HEK293 (cell line): ENCODE results near the gene TMEM178A.

Source experiments
- CTCF ChIA-PET: fragments of 350-600 bp; formaldehyde crosslinking; extraction: SDS; loops from one replicate; lab custom pipeline; 2021; ENCODE audit warnings: antibody characterized with exemption; lab: Yijun Ruan, JAX
- POLR2A ChIA-PET: fragments of 300-600 bp; formaldehyde crosslinking; extraction: SDS; loops from one replicate; lab custom pipeline; 2020; ENCODE audit warnings: antibody characterized with exemption, inconsistent platforms; lab: Yijun Ruan, JAX
- H3K27ac ChIP-seq: fragments of 200-500 bp; sonication (Bioruptor generic); 2 replicates; pipeline ENCODE4 v1.5.1; 2014; ENCODE audit warnings: low read depth, low read length, control low read depth, inconsistent platforms; ENCODE audit errors: extremely low read depth
- H3K36me3 ChIP-seq, 2 experiments: fragments of 200-500 bp in 1 of 2; sonication (Bioruptor generic) in 1 of 2; 1 replicate in 1 of 2; 2 replicates in 1 of 2; pipeline ENCODE4 v1.5.1; 2014 to 2017; ENCODE audit warnings: inconsistent platforms in 2 of 2, low read length in 2 of 2; ENCODE audit not compliant: control insufficient read depth in 2 of 2, insufficient read depth in 1 of 2
- H3K4me1 ChIP-seq: fragments of 200-500 bp; sonication (Bioruptor generic); 2 replicates; pipeline ENCODE4 v1.5.1; 2014; ENCODE audit warnings: mild to moderate bottlenecking, low read length, inconsistent platforms; ENCODE audit not compliant: control insufficient read depth, insufficient read depth
- H3K4me3 ChIP-seq: 2 replicates; pipeline ENCODE4 v1.5.1; 2011; ENCODE audit warnings: low read depth, mild to moderate bottlenecking, control low read depth, low read length, moderate library complexity
- H3K9me3 ChIP-seq: fragments of 200-500 bp; sonication (Bioruptor generic); 2 replicates; pipeline ENCODE4 v1.5.1; 2014; ENCODE audit warnings: low read depth, low read length, inconsistent platforms; ENCODE audit not compliant: control insufficient read depth, insufficient read depth
- BCL11A ChIP-seq: fragments of 450-650 bp; formaldehyde crosslinking; IDR thresholded peaks from 2 replicates; pipeline ENCODE4 v1.5.1; 2016; ENCODE audit warnings: low read depth, missing biosample characterization, missing genetic modification characterization
- HIC1 ChIP-seq: fragments of 450-650 bp; formaldehyde crosslinking; IDR thresholded peaks from 2 replicates; pipeline ENCODE4 v1.5.1; 2016; ENCODE audit warnings: missing biosample characterization, missing genetic modification characterization
- HOXD13 ChIP-seq: sonication (generic); formaldehyde crosslinking; IDR thresholded peaks from 2 replicates; pipeline ENCODE4 v1.8.0; 2022; ENCODE audit warnings: missing genetic modification reagents, borderline replicate concordance
- KLF1 ChIP-seq: fragments of 450-650 bp; formaldehyde crosslinking; IDR thresholded peaks from 2 replicates; pipeline ENCODE4 v1.5.1; 2016; ENCODE audit warnings: missing biosample characterization, missing genetic modification characterization
- RBAK ChIP-seq: fragments of 450-650 bp; formaldehyde crosslinking; IDR thresholded peaks from 2 replicates; pipeline ENCODE4 v1.5.1; 2016; ENCODE audit warnings: missing biosample characterization, missing genetic modification characterization
- WT1 ChIP-seq: fragments of 450-650 bp; formaldehyde crosslinking; IDR thresholded peaks from 2 replicates; pipeline ENCODE4 v1.5.1; 2016; ENCODE audit warnings: missing biosample characterization, missing genetic modification characterization
- ZNF10 ChIP-seq: fragments of 450-650 bp; formaldehyde crosslinking; IDR thresholded peaks from 2 replicates; pipeline ENCODE4 v1.5.1; 2017; ENCODE audit warnings: missing biosample characterization, missing genetic modification characterization
- ZNF169 ChIP-seq: fragments of 450-650 bp; formaldehyde crosslinking; IDR thresholded peaks from 2 replicates; pipeline ENCODE4 v1.5.1; 2016; ENCODE audit warnings: missing biosample characterization, missing genetic modification characterization
- ZNF174 ChIP-seq: fragments of 450-650 bp; formaldehyde crosslinking; IDR thresholded peaks from 2 replicates; pipeline ENCODE4 v1.5.0; 2017; ENCODE audit warnings: missing biosample characterization, mild to moderate bottlenecking, missing genetic modification characterization
- ZNF302 ChIP-seq: fragments of 450-650 bp; formaldehyde crosslinking; IDR thresholded peaks from 2 replicates; pipeline ENCODE4 v1.5.1; 2016; ENCODE audit warnings: missing biosample characterization, missing genetic modification characterization, low read depth
- ZNF37A ChIP-seq: fragments of 450-650 bp; IDR thresholded peaks from 2 replicates; pipeline ENCODE4 v1.5.1; 2018; ENCODE audit warnings: missing biosample characterization, missing genetic modification characterization
- ZNF426 ChIP-seq: fragments of 450-650 bp; formaldehyde crosslinking; IDR thresholded peaks from 2 replicates; pipeline ENCODE4 v1.5.1; 2017; ENCODE audit warnings: missing biosample characterization, missing genetic modification characterization, mild to moderate bottlenecking, inconsistent platforms, moderate library complexity
- ZNF548 ChIP-seq: fragments of 450-650 bp; formaldehyde crosslinking; IDR thresholded peaks from 2 replicates; pipeline ENCODE4 v1.5.1; 2016; ENCODE audit warnings: missing biosample characterization, missing genetic modification characterization
- ZNF596 ChIP-seq: fragments of 450-650 bp; IDR thresholded peaks from 2 replicates; pipeline ENCODE4 v1.5.0; 2018; ENCODE audit warnings: missing biosample characterization, mild to moderate bottlenecking, missing genetic modification characterization, moderate library complexity
- ZNF677 ChIP-seq: fragments of 450-650 bp; IDR thresholded peaks from 2 replicates; pipeline ENCODE4 v1.5.0; 2018; ENCODE audit warnings: missing biosample characterization, mild to moderate bottlenecking, missing genetic modification characterization, moderate library complexity
- TF ChIP-seq, protein P1 (sequence below): fragments of 450-650 bp; formaldehyde crosslinking; IDR thresholded peaks from 2 replicates; pipeline ENCODE4 v1.5.1; 2016; ENCODE audit warnings: missing biosample characterization, missing genetic modification characterization
- TF ChIP-seq, protein P2 (sequence below): fragments of 450-650 bp; formaldehyde crosslinking; IDR thresholded peaks from 2 replicates; pipeline ENCODE4 v1.5.1; 2016; ENCODE audit warnings: missing biosample characterization, missing genetic modification characterization
- TF ChIP-seq, protein P3 (sequence below): fragments of 450-650 bp; formaldehyde crosslinking; IDR thresholded peaks from 2 replicates; pipeline ENCODE4 v1.5.1; 2016; ENCODE audit warnings: missing biosample characterization, missing genetic modification characterization, borderline replicate concordance
- TF ChIP-seq, protein P4 (sequence below): fragments of 450-650 bp; formaldehyde crosslinking; IDR thresholded peaks from 2 replicates; pipeline ENCODE4 v1.5.1; 2016; ENCODE audit warnings: missing biosample characterization, missing genetic modification characterization
- TF ChIP-seq, protein P5 (sequence below): IDR thresholded peaks from 2 replicates; pipeline ENCODE4 v1.6.1; 2011; ENCODE audit warnings: mild to moderate bottlenecking, low read depth, low read length, borderline replicate concordance

Gene TMEM178A

GRCh38 chr2:39731546-39731945, 65.8 kb downstream of the TMEM178A start:
- Histone ChIP-seq H3K36me3 (peaks cover 0 to 48% of the 10 kb centered on the region in 2 experiments; a peak in 2 of 3 replicates), H3K9me3 (no peaks in the 10 kb centered on the region), H3K4me1 (no peaks in the 10 kb centered on the region), H3K4me3 (no peak overlapping the region)
- POLR2A ChIA-PET = no interaction called here
- no peak for TF ChIP-seq HOXD13 (CRISPR knock-in tag)
- no peak for TF ChIP-seq HIC1
- TF ChIP-seq ZNF37A (tag by site-specific recombination) = no peak
- TF ChIP-seq, protein P1, sequence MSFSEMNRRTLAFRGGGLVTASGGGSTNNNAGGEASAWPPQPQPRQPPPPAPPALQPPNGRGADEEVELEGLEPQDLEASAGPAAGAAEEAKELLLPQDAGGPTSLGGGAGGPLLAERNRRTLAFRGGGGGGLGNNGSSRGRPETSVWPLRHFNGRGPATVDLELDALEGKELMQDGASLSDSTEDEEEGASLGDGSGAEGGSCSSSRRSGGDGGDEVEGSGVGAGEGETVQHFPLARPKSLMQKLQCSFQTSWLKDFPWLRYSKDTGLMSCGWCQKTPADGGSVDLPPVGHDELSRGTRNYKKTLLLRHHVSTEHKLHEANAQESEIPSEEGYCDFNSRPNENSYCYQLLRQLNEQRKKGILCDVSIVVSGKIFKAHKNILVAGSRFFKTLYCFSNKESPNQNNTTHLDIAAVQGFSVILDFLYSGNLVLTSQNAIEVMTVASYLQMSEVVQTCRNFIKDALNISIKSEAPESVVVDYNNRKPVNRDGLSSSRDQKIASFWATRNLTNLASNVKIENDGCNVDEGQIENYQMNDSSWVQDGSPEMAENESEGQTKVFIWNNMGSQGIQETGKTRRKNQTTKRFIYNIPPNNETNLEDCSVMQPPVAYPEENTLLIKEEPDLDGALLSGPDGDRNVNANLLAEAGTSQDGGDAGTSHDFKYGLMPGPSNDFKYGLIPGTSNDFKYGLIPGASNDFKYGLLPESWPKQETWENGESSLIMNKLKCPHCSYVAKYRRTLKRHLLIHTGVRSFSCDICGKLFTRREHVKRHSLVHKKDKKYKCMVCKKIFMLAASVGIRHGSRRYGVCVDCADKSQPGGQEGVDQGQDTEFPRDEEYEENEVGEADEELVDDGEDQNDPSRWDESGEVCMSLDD (tag by site-specific recombination) = no peak
- no peak for TF ChIP-seq ZNF426
- TF ChIP-seq, protein P2, sequence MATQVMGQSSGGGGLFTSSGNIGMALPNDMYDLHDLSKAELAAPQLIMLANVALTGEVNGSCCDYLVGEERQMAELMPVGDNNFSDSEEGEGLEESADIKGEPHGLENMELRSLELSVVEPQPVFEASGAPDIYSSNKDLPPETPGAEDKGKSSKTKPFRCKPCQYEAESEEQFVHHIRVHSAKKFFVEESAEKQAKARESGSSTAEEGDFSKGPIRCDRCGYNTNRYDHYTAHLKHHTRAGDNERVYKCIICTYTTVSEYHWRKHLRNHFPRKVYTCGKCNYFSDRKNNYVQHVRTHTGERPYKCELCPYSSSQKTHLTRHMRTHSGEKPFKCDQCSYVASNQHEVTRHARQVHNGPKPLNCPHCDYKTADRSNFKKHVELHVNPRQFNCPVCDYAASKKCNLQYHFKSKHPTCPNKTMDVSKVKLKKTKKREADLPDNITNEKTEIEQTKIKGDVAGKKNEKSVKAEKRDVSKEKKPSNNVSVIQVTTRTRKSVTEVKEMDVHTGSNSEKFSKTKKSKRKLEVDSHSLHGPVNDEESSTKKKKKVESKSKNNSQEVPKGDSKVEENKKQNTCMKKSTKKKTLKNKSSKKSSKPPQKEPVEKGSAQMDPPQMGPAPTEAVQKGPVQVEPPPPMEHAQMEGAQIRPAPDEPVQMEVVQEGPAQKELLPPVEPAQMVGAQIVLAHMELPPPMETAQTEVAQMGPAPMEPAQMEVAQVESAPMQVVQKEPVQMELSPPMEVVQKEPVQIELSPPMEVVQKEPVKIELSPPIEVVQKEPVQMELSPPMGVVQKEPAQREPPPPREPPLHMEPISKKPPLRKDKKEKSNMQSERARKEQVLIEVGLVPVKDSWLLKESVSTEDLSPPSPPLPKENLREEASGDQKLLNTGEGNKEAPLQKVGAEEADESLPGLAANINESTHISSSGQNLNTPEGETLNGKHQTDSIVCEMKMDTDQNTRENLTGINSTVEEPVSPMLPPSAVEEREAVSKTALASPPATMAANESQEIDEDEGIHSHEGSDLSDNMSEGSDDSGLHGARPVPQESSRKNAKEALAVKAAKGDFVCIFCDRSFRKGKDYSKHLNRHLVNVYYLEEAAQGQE (tag by site-specific recombination) = no peak
- TF ChIP-seq RBAK (tag by site-specific recombination) = no peak
- no peak for TF ChIP-seq ZNF302 (tag by site-specific recombination)
- TF ChIP-seq ZNF174 (tag by site-specific recombination) = no peak
- TF ChIP-seq, protein P3, sequence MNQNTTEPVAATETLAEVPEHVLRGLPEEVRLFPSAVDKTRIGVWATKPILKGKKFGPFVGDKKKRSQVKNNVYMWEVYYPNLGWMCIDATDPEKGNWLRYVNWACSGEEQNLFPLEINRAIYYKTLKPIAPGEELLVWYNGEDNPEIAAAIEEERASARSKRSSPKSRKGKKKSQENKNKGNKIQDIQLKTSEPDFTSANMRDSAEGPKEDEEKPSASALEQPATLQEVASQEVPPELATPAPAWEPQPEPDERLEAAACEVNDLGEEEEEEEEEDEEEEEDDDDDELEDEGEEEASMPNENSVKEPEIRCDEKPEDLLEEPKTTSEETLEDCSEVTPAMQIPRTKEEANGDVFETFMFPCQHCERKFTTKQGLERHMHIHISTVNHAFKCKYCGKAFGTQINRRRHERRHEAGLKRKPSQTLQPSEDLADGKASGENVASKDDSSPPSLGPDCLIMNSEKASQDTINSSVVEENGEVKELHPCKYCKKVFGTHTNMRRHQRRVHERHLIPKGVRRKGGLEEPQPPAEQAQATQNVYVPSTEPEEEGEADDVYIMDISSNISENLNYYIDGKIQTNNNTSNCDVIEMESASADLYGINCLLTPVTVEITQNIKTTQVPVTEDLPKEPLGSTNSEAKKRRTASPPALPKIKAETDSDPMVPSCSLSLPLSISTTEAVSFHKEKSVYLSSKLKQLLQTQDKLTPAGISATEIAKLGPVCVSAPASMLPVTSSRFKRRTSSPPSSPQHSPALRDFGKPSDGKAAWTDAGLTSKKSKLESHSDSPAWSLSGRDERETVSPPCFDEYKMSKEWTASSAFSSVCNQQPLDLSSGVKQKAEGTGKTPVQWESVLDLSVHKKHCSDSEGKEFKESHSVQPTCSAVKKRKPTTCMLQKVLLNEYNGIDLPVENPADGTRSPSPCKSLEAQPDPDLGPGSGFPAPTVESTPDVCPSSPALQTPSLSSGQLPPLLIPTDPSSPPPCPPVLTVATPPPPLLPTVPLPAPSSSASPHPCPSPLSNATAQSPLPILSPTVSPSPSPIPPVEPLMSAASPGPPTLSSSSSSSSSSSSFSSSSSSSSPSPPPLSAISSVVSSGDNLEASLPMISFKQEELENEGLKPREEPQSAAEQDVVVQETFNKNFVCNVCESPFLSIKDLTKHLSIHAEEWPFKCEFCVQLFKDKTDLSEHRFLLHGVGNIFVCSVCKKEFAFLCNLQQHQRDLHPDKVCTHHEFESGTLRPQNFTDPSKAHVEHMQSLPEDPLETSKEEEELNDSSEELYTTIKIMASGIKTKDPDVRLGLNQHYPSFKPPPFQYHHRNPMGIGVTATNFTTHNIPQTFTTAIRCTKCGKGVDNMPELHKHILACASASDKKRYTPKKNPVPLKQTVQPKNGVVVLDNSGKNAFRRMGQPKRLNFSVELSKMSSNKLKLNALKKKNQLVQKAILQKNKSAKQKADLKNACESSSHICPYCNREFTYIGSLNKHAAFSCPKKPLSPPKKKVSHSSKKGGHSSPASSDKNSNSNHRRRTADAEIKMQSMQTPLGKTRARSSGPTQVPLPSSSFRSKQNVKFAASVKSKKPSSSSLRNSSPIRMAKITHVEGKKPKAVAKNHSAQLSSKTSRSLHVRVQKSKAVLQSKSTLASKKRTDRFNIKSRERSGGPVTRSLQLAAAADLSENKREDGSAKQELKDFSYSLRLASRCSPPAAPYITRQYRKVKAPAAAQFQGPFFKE (tag by site-specific recombination) = no peak
- no peak for TF ChIP-seq ZNF10
- no peak for TF ChIP-seq ZNF548 (tag by site-specific recombination)
- no peak for TF ChIP-seq ZNF596 (tag by site-specific recombination)
- TF ChIP-seq BCL11A (tag by site-specific recombination) = no peak
- no peak for TF ChIP-seq KLF1 (tag by site-specific recombination)
- no peak for TF ChIP-seq WT1
- no peak for TF ChIP-seq ZNF169
- TF ChIP-seq, protein P4, sequence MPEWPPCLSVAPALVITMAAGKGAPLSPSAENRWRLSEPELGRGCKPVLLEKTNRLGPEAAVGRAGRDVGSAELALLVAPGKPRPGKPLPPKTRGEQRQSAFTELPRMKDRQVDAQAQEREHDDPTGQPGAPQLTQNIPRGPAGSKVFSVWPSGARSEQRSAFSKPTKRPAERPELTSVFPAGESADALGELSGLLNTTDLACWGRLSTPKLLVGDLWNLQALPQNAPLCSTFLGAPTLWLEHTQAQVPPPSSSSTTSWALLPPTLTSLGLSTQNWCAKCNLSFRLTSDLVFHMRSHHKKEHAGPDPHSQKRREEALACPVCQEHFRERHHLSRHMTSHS (tag by site-specific recombination) = no peak
- TF ChIP-seq ZNF677 (tag by site-specific recombination) = no peak
- TF ChIP-seq, protein P5, sequence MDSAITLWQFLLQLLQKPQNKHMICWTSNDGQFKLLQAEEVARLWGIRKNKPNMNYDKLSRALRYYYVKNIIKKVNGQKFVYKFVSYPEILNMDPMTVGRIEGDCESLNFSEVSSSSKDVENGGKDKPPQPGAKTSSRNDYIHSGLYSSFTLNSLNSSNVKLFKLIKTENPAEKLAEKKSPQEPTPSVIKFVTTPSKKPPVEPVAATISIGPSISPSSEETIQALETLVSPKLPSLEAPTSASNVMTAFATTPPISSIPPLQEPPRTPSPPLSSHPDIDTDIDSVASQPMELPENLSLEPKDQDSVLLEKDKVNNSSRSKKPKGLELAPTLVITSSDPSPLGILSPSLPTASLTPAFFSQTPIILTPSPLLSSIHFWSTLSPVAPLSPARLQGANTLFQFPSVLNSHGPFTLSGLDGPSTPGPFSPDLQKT = no peak
- TF ChIP-seq, all 188 proteins: peak for 0
- CTCF ChIA-PET = interaction anchor here (0.6 to 5.4 kb wide), 19 partner anchors 12 to 502 kb away, joined by 3 to 41 read pairs (median 8); no protein-coding TSS in a partner anchor
- H3K27ac ChIP-seq = no peak overlapping the region
